Measurements from ENCODE around the gene C6orf58. TPM values are rescaled to one million over a fixed set of nuclear protein-coding genes. Genes with fewer than 3 reads are reported as not detected.

Gene C6orf58
- polyA plus RNA-seq, 1 of the 3 experiments (the other 2 are of a cell fraction) = 0.07 TPM

- no peak for TF ChIP-seq REST (IDR thresholded peaks at IDR 0.05; ENCODE audit: low read depth, low read length)
- no peak for TF ChIP-seq RCOR1 (IDR thresholded peaks at IDR 0.05; ENCODE audit: low read length)
- TF ChIP-seq TCF12 (IDR thresholded peaks at IDR 0.05) = no peak
- TF ChIP-seq EZH2phosphoT487 (IDR thresholded peaks at IDR 0.05; ENCODE audit: borderline replicate concordance, low read depth) = no peak
- TF ChIP-seq RFX5 (IDR thresholded peaks at IDR 0.05; ENCODE audit: low read length) = no peak
- no peak for TF ChIP-seq ZBTB33 (IDR thresholded peaks at IDR 0.05; ENCODE audit: borderline replicate concordance, low read depth)
- no peak for TF ChIP-seq SIN3A (IDR thresholded peaks at IDR 0.05; ENCODE audit: borderline replicate concordance, low read depth, low read length)
- TF ChIP-seq FOXM1 (IDR thresholded peaks at IDR 0.05; ENCODE audit: low read depth) = no peak
- no peak for TF ChIP-seq TEAD4 (IDR thresholded peaks at IDR 0.05; ENCODE audit: borderline replicate concordance, insufficient read depth)
These were observed 10.3 kb upstream of the C6orf58 start (continued) for GRCh38 chr6:127566651-127567050.

GRCh38 chr6:127567476-127567875 lies 9.5 kb upstream of the C6orf58 start:
- no peak overlapping the region for H3K4me3 ChIP-seq (ENCODE audit: low read depth in 2 of 2, low read length in 1 of 2)
- DNase-seq = no peak
- ChIA-PET CTCF (interaction anchor here (1.4 kb wide), 1 partner anchor 20 kb away, joined by 3 read pairs; no protein-coding TSS in a partner anchor), POLR2A (no interaction called here)
- H3K9me2 ChIP-seq = no peaks in the 10 kb centered on the region
- no peak overlapping the region for H3K9ac ChIP-seq
- 42% methylated on average over 2 of the region's 2 CpGs for WGBS (ENCODE audit: low lambda C conversion rate)
- no peaks in the 10 kb centered on the region for H3F3A ChIP-seq (replicated peaks; ENCODE audit: insufficient read depth)
- no peaks in the 10 kb centered on the region for H3K9me3 ChIP-seq
- H3K36me3 ChIP-seq (replicated peaks in 1 of 2; ENCODE audit: control insufficient read depth in 1 of 2, insufficient read depth in 2 of 2, low read length in 1 of 2) = no peaks in the 10 kb centered on the region
- H3K4me2 ChIP-seq = no peak overlapping the region
- H3K27ac ChIP-seq (ENCODE audit: low read depth in 2 of 2, low read length in 1 of 2) = no peak overlapping the region
- no peaks in the 10 kb centered on the region for H3K4me1 ChIP-seq (ENCODE audit: control insufficient read depth in 1 of 2, insufficient read depth in 2 of 2, low read depth in 1 of 2, low read length in 1 of 2)
- no peaks in the 10 kb centered on the region for H3K79me2 ChIP-seq (ENCODE audit: insufficient read depth)
- no peaks in the 10 kb centered on the region for H4K20me1 ChIP-seq (ENCODE audit: insufficient read depth)
- TF ChIP-seq SIN3A (IDR thresholded peaks at IDR 0.05; ENCODE audit: borderline replicate concordance, low read depth, low read length) (no peak), FOXJ3 (CRISPR knock-in tag; IDR thresholded peaks at IDR 0.05) (no peak), NRF1 (IDR thresholded peaks at IDR 0.05; ENCODE audit: low read depth, low read length) (no peak), FOXM1 (IDR thresholded peaks at IDR 0.05; ENCODE audit: low read depth) (no peak), IRF3 (IDR thresholded peaks at IDR 0.05; ENCODE audit: low read depth, low read length) (no peak), TCF12 (IDR thresholded peaks at IDR 0.05) (no peak), USF1 (IDR thresholded peaks at IDR 0.05; ENCODE audit: borderline replicate concordance, low read depth) (no peak), PBX3 (IDR thresholded peaks at IDR 0.05) (no peak), TEAD4 (IDR thresholded peaks at IDR 0.05; ENCODE audit: borderline replicate concordance, insufficient read depth) (no peak), JUND (IDR thresholded peaks at IDR 0.05) (no peak), GATA2 (CRISPR knock-in tag; IDR thresholded peaks at IDR 0.05) (no peak), YY1 (IDR thresholded peaks at IDR 0.05; ENCODE audit: low read depth) (no peak), RXRA (IDR thresholded peaks at IDR 0.05; ENCODE audit: borderline replicate concordance, low read depth) (no peak), FOSL2 (IDR thresholded peaks at IDR 0.05; ENCODE audit: borderline replicate concordance, low read depth) (no peak), RCOR1 (IDR thresholded peaks at IDR 0.05; ENCODE audit: low read length) (no peak), EP300 (IDR thresholded peaks at IDR 0.05; ENCODE audit: borderline replicate concordance in 1 of 2, low read depth in 1 of 2, low read length in 1 of 2) (no peak), TAF1 (IDR thresholded peaks at IDR 0.05; ENCODE audit: borderline replicate concordance, low read depth, low read length) (no peak), RFX5 (IDR thresholded peaks at IDR 0.05; ENCODE audit: low read length) (no peak), EZH2phosphoT487 (IDR thresholded peaks at IDR 0.05; ENCODE audit: borderline replicate concordance, low read depth) (no peak)
- H2AFZ ChIP-seq (ENCODE audit: low read depth) = no peak overlapping the region
- no peaks in the 10 kb centered on the region for H3K27me3 ChIP-seq (ENCODE audit: insufficient read depth)
